ENCODE measurements around the gene PITX3. TPM values are rescaled to one million over a fixed set of nuclear protein-coding genes. Genes with fewer than 3 reads are reported as not detected.

The PITX3 gene
- total and polyA plus RNA-seq, 9 donors: not detected

DNA sequence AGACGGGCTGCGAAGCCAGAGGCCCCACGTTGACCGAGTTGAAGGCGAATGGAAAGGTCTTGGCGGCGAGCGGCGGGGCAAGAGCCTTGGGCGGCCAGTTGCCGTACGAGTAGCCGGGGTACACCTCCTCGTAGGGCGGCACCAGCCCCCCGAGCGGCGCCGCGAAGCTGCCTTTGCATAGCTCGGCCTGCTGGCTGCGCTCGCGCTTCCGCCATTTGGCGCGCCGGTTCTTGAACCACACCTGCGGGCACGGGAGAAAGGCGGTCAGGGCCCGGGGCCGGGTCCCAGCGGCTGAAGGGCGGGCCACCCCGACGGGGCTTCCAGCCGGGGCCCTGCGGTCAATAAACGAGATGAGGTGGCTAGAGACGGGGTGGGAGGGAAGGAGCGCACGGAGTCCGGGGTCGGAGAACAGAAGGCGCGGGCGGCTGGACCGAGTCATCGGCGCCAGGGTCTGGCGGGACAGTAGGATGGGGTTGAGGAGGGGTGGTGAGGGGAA is 10.4 kb downstream of the PITX3 start:
- H3K36me3 ChIP-seq: no peaks in the 10 kb centered on the region
- H3K27ac ChIP-seq: no peak overlapping the region
- intact Hi-C loops (cut with DNase I): loop anchor here in 3 of 4 donors (5.0 to 10.0 kb wide), 5 partner anchors 76 to 354 kb away; partner anchors contain the start of gene NOLC1 (in 1 of the 3)
- peak in 2 of 5 donors; percentile 40 to 46 for DNase-seq
- H3K27me3 ChIP-seq: no peaks in the 10 kb centered on the region
- peaks cover 15% of the 10 kb centered on the region for H3K4me1 ChIP-seq (ENCODE audit: insufficient read depth)
- peak overlapping the region; percentile 15 for H3K4me3 ChIP-seq
- 1% methylated on average over 49 to 52 of the region's 52 CpGs for WGBS, 3 donors
- no peaks in the 10 kb centered on the region for H3K9me3 ChIP-seq
- no peak for TF ChIP-seq EP300 (IDR thresholded peaks at IDR 0.05)
- TF ChIP-seq POLR2A (IDR thresholded peaks at IDR 0.05): no peak
- TF ChIP-seq, protein P1, sequence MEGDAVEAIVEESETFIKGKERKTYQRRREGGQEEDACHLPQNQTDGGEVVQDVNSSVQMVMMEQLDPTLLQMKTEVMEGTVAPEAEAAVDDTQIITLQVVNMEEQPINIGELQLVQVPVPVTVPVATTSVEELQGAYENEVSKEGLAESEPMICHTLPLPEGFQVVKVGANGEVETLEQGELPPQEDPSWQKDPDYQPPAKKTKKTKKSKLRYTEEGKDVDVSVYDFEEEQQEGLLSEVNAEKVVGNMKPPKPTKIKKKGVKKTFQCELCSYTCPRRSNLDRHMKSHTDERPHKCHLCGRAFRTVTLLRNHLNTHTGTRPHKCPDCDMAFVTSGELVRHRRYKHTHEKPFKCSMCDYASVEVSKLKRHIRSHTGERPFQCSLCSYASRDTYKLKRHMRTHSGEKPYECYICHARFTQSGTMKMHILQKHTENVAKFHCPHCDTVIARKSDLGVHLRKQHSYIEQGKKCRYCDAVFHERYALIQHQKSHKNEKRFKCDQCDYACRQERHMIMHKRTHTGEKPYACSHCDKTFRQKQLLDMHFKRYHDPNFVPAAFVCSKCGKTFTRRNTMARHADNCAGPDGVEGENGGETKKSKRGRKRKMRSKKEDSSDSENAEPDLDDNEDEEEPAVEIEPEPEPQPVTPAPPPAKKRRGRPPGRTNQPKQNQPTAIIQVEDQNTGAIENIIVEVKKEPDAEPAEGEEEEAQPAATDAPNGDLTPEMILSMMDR (IDR thresholded peaks at IDR 0.05): peak in 1 of 3 donors; percentile 12

- 0 to 2% (median 1%) methylated on average over 13 to 50 of the region's 50 CpGs for WGBS, 3 donors
- DNase-seq: peak; percentile 34 to 68 (median 47)
- no peak for TF ChIP-seq EP300 (IDR thresholded peaks at IDR 0.05)
- TF ChIP-seq POLR2A (IDR thresholded peaks at IDR 0.05): no peak
- TF ChIP-seq, protein P1 (IDR thresholded peaks at IDR 0.05): no peak
- Histone ChIP-seq H3K4me1 (ENCODE audit: insufficient read depth) (peaks cover 18% of the 10 kb centered on the region), H3K27ac (no peak overlapping the region), H3K9me3 (no peaks in the 10 kb centered on the region), H3K27me3 (no peaks in the 10 kb centered on the region), H3K4me3 (peak overlapping the region; percentile 15), H3K36me3 (no peaks in the 10 kb centered on the region)
- intact Hi-C loops (cut with DNase I): loop anchor here in 3 of 4 donors (5.0 to 10.0 kb wide), 5 partner anchors 76 to 354 kb away; partner anchors contain the start of gene NOLC1 (in 1 of the 3)
Measured at GRCh38 chr10:102230264-102230860, 10.9 kb downstream of the PITX3 start.

- intact Hi-C loops (cut with DNase I): loop anchor here (2.0 to 10.0 kb wide), 6 partner anchors 75 to 355 kb away; partner anchors contain the start of gene NOLC1 (in 1 of the 4)
- no peaks in the 10 kb centered on the region for H3K9me3 ChIP-seq
- no peaks in the 10 kb centered on the region for H3K36me3 ChIP-seq
- WGBS, 3 donors: 0 to 1% (median 1%) methylated on average over 24 of the region's 24 CpGs
- peaks cover 18% of the 10 kb centered on the region for H3K4me1 ChIP-seq (ENCODE audit: insufficient read depth)
- H3K27me3 ChIP-seq: no peaks in the 10 kb centered on the region
- no peak overlapping the region for H3K27ac ChIP-seq
- DNase-seq: peak; percentile 75 to 87 (median 82)
- H3K4me3 ChIP-seq: peak overlapping the region; percentile 2
- TF ChIP-seq EP300 (IDR thresholded peaks at IDR 0.05) (no peak), POLR2A (IDR thresholded peaks at IDR 0.05) (no peak)
- TF ChIP-seq, protein P1 (IDR thresholded peaks at IDR 0.05): peak; percentile 80 to 92 (median 89)
Measured at GRCh38 chr10:102229810-102230263, 11.5 kb downstream of the PITX3 start.

- Histone ChIP-seq H3K27me3 (no peaks in the 10 kb centered on the region), H3K4me3 (no peak overlapping the region), H3K9me3 (no peaks in the 10 kb centered on the region), H3K36me3 (no peaks in the 10 kb centered on the region), H3K27ac (no peak overlapping the region), H3K4me1 (ENCODE audit: insufficient read depth) (peaks cover 18% of the 10 kb centered on the region)
- no peak for DNase-seq
- WGBS, 3 donors: 76 to 80% (median 78%) methylated on average over 8 of the region's 8 CpGs
- TF ChIP-seq EP300 (IDR thresholded peaks at IDR 0.05): no peak
- no peak for TF ChIP-seq POLR2A (IDR thresholded peaks at IDR 0.05)
- TF ChIP-seq, protein P1 (IDR thresholded peaks at IDR 0.05): no peak
- intact Hi-C loops (cut with DNase I): no loop called here
Measured at GRCh38 chr10:102227050-102227449, 14.3 kb downstream of the PITX3 start.

All from ovary (tissue), 9 donors.